Ovary (tissue), 9 donors: ENCODE data around the gene HOXB8. TPM values are rescaled to one million over a fixed set of nuclear protein-coding genes. Genes with fewer than 3 reads are reported as not detected.

Source experiments
- DNase-seq, 5 donors: peaks; one replicate each; pipeline ENCODE4 v3.0.0-alpha.2; 2019 to 2020
- H3K27ac ChIP-seq, 2 donors: fragments of 200-600 bp; one replicate each; pipeline versions ENCODE4 v1.5.1 to v1.8.0; 2019 to 2022
- H3K27me3 ChIP-seq: fragments of 200-600 bp; one replicate; pipeline ENCODE4 v1.8.0; 2022
- H3K36me3 ChIP-seq: fragments of 200-600 bp; sonication (generic); one replicate; pipeline ENCODE4 v1.5.1; 2019
- H3K4me1 ChIP-seq: one replicate; pipeline ENCODE4 v1.8.1; 2013; ENCODE audit warnings: mild to moderate bottlenecking, moderate library complexity; ENCODE audit not compliant: insufficient read depth
- H3K4me3 ChIP-seq: fragments of 200-600 bp; sonication (generic); one replicate; pipeline ENCODE4 v1.5.1; 2017
- H3K9me3 ChIP-seq, 2 donors: fragments of 200-600 bp in 1 of 2; sonication (generic) in 1 of 2; one replicate each; pipeline versions ENCODE4 v1.5.1 to v1.8.1; 2013 to 2019; ENCODE audit warnings: mild to moderate bottlenecking in 1 of 2, moderate library complexity in 1 of 2
- EP300 ChIP-seq: sonication (generic); formaldehyde crosslinking; IDR thresholded peaks from one replicate; pipeline ENCODE4 v1.6.1; 2017; ENCODE audit warnings: antibody characterized with exemption
- POLR2A ChIP-seq: fragments of 450-650 bp; IDR thresholded peaks from one replicate; pipeline ENCODE4 v1.6.1; 2017; ENCODE audit warnings: antibody characterized with exemption, mild to moderate bottlenecking, moderate library complexity
- WGBS, 3 donors: extraction: QIAGEN DNeasy Blood & Tissue Kit in 1 of 3; methylation state at CpG; one replicate each; pipeline versions ENCODE4 v1.1.5 to v1.1.7; 2013 to 2017; 5-methylcytosine and 5-hydroxymethylcytosine counted together
- intact Hi-C, 4 donors: fragments of 100-400 bp; cut with DNase I; formaldehyde crosslinking; loops; one replicate each; pipeline versions ENCODE4 v1.11.0 to v1.15.1; 2022 to 2023
- polyA plus RNA-seq, 2 donors: library from polyadenylated mRNA; stranded (reverse); fragments of 200-250 nt in 1 of 2; fragments of 350-450 nt in 1 of 2; fragmentation: Illumina TruSeq in 1 of 2; extraction: RNeasy Lipid Tissue Mini Kit (QIAGEN cat#74804) in 1 of 2; gene quantifications; one replicate each; pipeline ENCODE4 v1.2.3, GENCODE V29; 2013 to 2014
- total RNA-seq, 7 donors: library from RNA; depleted of rRNA in 2 of 7; stranded (reverse); fragments of >200 nt in 2 of 7; fragmentation: NEBNext Ultra II Directional in 3 of 7; extraction: Animal tissue kit (Norgen Biotek cat#: 25700) in 3 of 7; gene quantifications; one replicate each; pipeline versions ENCODE4 v1.1.0 to v1.2.4, GENCODE V29; 2016 to 2023
- TF ChIP-seq, protein P1 (sequence below), 3 donors: fragments of 450-650 bp in 2 of 3; fragments of 200-600 bp in 1 of 3; IDR thresholded peaks; one replicate each; pipeline versions ENCODE4 v1.5.1 to v1.8.0; 2016 to 2022; ENCODE audit warnings: antibody characterized with exemption in 3 of 3, mild to moderate bottlenecking in 1 of 3
- donor health status: DM: no; HTN: no; CAD: no; lungs with moderate emphysema.
- donor health status: DM: no; HTN: no; CAD: no.
- donor health status: Bipolar disorder and iron deficiency.
- donor health status: DM: yes; HTN: yes; CAD: no.
- donor health status: DM: no; HTN: no; CAD: no.
- donor health status: DM: yes; HTN: yes; CAD: no.

The HOXB8 gene
- total and polyA plus RNA-seq, 9 donors: 0.17 to 2.5 (median 0.28) TPM; not detected in 4

- Histone ChIP-seq H3K4me1 (peaks cover 3% of the 10 kb centered on the region), H3K4me3 (peak overlapping the region; percentile 27), H3K36me3 (no peaks in the 10 kb centered on the region), H3K9me3 (peaks cover 0 to 4% of the 10 kb centered on the region in 2 donors), H3K27ac (no peak overlapping the region), H3K27me3 (no peaks in the 10 kb centered on the region)
- no peak for DNase-seq
- TF ChIP-seq POLR2A (no peak), EP300 (no peak)
- TF ChIP-seq, protein P1, sequence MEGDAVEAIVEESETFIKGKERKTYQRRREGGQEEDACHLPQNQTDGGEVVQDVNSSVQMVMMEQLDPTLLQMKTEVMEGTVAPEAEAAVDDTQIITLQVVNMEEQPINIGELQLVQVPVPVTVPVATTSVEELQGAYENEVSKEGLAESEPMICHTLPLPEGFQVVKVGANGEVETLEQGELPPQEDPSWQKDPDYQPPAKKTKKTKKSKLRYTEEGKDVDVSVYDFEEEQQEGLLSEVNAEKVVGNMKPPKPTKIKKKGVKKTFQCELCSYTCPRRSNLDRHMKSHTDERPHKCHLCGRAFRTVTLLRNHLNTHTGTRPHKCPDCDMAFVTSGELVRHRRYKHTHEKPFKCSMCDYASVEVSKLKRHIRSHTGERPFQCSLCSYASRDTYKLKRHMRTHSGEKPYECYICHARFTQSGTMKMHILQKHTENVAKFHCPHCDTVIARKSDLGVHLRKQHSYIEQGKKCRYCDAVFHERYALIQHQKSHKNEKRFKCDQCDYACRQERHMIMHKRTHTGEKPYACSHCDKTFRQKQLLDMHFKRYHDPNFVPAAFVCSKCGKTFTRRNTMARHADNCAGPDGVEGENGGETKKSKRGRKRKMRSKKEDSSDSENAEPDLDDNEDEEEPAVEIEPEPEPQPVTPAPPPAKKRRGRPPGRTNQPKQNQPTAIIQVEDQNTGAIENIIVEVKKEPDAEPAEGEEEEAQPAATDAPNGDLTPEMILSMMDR (IDR thresholded peaks at IDR 0.05): no peak
- WGBS, 3 donors: 18 to 20% (median 19%) methylated on average over 10 of the region's 10 CpGs
- intact Hi-C loops: no loop called here
These were observed 25.8 kb downstream of the HOXB8 start for GRCh38 chr17:48589060-48589830.

DNA sequence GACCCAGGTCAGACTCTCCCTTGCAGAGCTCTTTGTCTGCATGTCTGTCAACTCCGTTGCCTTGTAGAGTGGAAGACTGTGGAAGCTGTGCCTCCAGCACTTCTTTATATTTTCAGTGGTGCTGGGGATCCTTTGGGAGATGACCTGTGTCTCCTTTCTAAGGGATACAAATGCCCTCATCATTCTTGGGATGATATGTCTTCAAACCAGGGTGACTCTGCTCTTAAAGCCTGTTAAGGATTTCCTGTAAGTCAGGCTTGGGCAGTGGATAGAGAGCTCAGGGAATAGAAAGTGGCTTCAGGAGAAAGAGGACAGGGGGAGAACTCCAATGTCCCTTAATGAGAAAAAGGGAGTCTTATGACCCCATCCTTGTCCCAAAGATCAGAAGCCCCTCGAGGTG lies 26.6 kb downstream of the HOXB8 start:
- Histone ChIP-seq H3K27me3 (no peaks in the 10 kb centered on the region), H3K36me3 (no peaks in the 10 kb centered on the region), H3K4me3 (no peak overlapping the region), H3K27ac (no peak overlapping the region), H3K4me1 (peaks cover 3% of the 10 kb centered on the region), H3K9me3 (peaks cover 0 to 4% of the 10 kb centered on the region in 2 donors)
- intact Hi-C loops: no loop called here
- no peak for DNase-seq
- 41 to 49% (median 49%) methylated on average over 2 of the region's 2 CpGs for WGBS, 3 donors
- TF ChIP-seq POLR2A (no peak), EP300 (no peak)
- TF ChIP-seq, protein P1 (IDR thresholded peaks at IDR 0.05): no peak

DNA sequence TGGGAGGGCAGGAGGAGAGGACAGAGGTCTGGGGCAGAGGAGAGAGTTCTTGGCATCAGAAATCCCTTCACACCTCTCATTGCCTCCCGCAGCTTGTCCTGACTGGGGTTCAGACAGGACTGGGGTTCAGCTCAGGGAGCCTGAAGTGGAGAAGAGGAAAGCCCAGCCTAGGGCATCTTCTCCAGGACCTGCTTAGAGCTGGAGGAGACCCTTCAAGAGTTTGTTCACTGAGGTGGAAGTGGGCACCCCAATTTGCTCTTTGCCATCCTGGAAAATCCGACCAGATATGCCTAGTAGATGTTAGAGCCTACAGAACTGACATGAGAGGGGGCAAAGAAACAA lies 27.0 kb downstream of the HOXB8 start:
- intact Hi-C loops: no loop called here
- WGBS, 3 donors: 55 to 74% (median 57%) methylated on average over 2 of the region's 2 CpGs
- Histone ChIP-seq H3K27ac (no peak overlapping the region), H3K9me3 (peaks cover 0 to under 1% of the 10 kb centered on the region in 2 donors), H3K4me1 (peaks cover 3% of the 10 kb centered on the region), H3K4me3 (no peak overlapping the region), H3K27me3 (no peaks in the 10 kb centered on the region), H3K36me3 (no peaks in the 10 kb centered on the region)
- TF ChIP-seq, protein P1 (IDR thresholded peaks at IDR 0.05): no peak
- TF ChIP-seq POLR2A (no peak), EP300 (no peak)
- DNase-seq: no peak

DNA sequence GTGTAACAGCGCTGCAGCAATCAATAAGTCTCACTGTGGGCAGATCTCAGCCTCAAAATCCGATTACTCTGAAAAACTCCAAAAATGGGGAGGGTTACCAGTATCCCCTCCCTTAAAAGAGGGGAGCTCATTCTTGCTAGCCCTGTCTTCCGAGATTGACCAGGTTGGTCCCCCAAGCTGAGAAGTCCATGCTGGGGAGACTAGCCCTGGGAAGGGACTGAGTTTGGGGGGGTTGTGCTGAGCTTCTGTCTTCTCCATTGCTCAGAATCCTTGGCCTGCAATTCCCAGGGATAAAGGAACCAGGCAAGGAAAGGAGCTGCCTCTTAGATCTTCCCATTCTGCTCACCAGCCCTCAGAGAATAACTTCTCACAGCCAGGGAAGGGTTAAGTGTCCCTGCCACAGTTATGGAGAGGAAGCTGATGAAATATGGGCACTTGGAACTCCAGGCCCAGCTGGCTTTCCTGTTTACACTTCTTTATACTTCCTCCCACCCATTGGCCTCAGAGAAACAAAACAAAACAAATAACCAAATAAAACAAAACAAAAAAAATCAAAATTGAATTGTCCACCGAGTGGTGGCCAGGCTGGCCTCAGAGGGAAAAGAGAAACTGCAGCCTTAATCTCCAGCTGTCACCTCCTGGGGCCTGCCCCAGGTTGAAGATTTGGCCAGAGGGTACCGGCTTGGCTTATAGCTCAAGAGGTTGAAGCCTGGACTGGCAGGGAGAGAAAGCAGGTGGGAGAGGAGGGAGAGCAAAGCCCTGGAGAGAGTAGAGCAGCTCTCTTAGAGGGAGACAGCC lies 27.6 kb downstream of the HOXB8 start:
- H3K4me1 ChIP-seq: peaks cover 3% of the 10 kb centered on the region
- intact Hi-C loops: no loop called here
- WGBS, 3 donors: 38 to 51% (median 46%) methylated on average over 5 of the region's 5 CpGs
- no peak overlapping the region for H3K4me3 ChIP-seq
- H3K27ac ChIP-seq: no peak overlapping the region
- no peaks in the 10 kb centered on the region for H3K27me3 ChIP-seq
- DNase-seq: no peak
- no peaks in the 10 kb centered on the region for H3K9me3 ChIP-seq
- H3K36me3 ChIP-seq: no peaks in the 10 kb centered on the region
- TF ChIP-seq POLR2A (no peak), EP300 (no peak)
- TF ChIP-seq, protein P1 (IDR thresholded peaks at IDR 0.05): no peak
